Gastroesophageal sphincter (tissue), 3 donors: ENCODE results near the gene CD6.

Source experiments
- POLR2A ChIP-seq, 2 donors: fragments of 450-650 bp; IDR thresholded peaks; one replicate each; pipeline ENCODE4 v1.6.1; 2017; ENCODE audit warnings: antibody characterized with exemption in 2 of 2, mild to moderate bottlenecking in 2 of 2, moderate library complexity in 1 of 2
- POLR2AphosphoS5 ChIP-seq: sonication (generic); formaldehyde crosslinking; IDR thresholded peaks from one replicate; pipeline ENCODE4 v1.6.1; 2017; ENCODE audit warnings: antibody characterized with exemption
- TF ChIP-seq, protein P1 (sequence below), 4 experiments: fragments of 200-600 bp in 2 of 4; fragments of 450-650 bp in 2 of 4; sonication (generic) in 1 of 4; IDR thresholded peaks; one replicate each; pipeline ENCODE4 v1.5.1; 2017 to 2019; ENCODE audit warnings: antibody characterized with exemption in 4 of 4, mild to moderate bottlenecking in 2 of 4, moderate library complexity in 2 of 4

- TF ChIP-seq, protein P1, sequence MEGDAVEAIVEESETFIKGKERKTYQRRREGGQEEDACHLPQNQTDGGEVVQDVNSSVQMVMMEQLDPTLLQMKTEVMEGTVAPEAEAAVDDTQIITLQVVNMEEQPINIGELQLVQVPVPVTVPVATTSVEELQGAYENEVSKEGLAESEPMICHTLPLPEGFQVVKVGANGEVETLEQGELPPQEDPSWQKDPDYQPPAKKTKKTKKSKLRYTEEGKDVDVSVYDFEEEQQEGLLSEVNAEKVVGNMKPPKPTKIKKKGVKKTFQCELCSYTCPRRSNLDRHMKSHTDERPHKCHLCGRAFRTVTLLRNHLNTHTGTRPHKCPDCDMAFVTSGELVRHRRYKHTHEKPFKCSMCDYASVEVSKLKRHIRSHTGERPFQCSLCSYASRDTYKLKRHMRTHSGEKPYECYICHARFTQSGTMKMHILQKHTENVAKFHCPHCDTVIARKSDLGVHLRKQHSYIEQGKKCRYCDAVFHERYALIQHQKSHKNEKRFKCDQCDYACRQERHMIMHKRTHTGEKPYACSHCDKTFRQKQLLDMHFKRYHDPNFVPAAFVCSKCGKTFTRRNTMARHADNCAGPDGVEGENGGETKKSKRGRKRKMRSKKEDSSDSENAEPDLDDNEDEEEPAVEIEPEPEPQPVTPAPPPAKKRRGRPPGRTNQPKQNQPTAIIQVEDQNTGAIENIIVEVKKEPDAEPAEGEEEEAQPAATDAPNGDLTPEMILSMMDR (IDR thresholded peaks at IDR 0.05), result no peak
- no peak for TF ChIP-seq POLR2AphosphoS5
- no peak for TF ChIP-seq POLR2A (IDR thresholded peaks at IDR 0.05)
Observed at GRCh38 chr11:60985501-60985900, 14.0 kb downstream of the CD6 start.
